Activated CD8-positive, alpha-beta memory T cell treated with anti-CD3 and anti-CD28 coated beads for 1 hour (primary cell): ENCODE data around the gene ZBED6.
"Not testable (repeated sequence)": the region's sequence is repeated elsewhere in the genome, so short reads cannot be mapped to it uniquely, and the experiment has no call there.

Experiments used
- DNase-seq, 2 donors: peaks; one replicate each; pipeline ENCODE4 v3.0.0-alpha.2; 2020; ENCODE audit warnings: low read depth in 1 of 2; ENCODE audit errors: extremely low read depth in 1 of 2

ZBED6 gene

DNA sequence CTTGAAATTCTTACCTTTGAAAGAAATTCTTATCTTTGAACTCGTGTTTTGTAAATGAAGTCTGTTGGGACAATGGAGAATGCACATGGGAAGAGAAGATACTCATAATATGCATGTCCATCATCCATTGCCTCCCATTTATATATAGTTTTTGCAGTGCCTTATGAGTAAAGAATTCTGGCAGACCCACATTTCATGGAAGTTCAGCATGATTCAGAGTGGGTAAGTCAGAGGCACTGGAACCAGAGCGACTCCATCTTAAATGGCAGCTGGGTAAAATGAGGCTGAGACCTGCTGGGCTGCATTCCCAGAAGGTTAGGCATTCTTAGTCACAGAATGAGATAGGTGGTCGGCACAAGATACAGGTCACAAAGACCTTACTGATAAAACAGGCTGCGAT lies 16.6 kb upstream of the ZBED6 start:
- no peak for DNase-seq

- no peak for DNase-seq
Observed at GRCh38 chr1:203781962-203782361, 13.5 kb upstream of the ZBED6 start.

DNA sequence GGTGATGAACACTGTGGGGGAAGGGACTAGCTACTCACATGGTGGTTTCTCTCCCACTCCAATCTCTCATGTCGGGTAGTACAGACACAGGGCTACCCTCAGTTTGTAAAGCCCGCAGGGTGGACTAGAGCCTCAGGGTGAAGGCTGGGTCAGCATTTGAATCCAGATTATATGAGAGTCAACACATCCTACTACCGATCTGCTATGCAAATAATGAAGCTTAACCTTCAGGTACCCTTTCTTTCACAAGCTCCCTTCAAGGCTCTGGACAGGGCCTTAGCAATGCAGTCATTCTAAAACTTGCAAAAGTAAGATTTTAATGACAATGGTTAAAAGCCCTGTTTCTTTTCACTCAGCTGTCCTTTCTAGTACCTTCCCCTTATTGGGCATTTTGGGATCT lies 5.5 kb upstream of the ZBED6 start:
- DNase-seq = no peak

DNA sequence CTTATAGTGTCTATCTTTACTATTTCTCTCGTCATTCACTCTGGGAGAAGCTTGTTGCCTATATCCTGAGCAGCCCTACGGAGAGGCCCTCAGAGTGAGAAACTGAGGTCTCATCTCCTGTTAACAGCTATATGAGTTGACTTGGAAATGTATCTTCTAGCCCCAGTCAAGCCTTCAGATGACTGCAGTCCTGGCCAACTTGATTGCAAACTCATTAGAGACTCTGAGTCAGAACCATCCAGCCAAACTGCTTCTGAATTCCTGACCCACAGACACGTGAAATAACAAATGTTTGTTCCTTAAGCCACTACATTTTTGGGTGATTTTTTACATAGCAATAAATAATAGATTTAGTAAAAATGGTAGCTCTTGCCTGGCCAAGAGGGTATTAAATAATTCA lies 3.9 kb upstream of the ZBED6 start:
- DNase-seq = no peak

- DNase-seq = no peak
Observed at GRCh38 chr1:203792486-203792885, 2.9 kb upstream of the ZBED6 start.

GRCh38 chr1:203793561-203793960 lies 1.9 kb upstream of the ZBED6 start:
- not testable (repeated sequence) for DNase-seq

DNA sequence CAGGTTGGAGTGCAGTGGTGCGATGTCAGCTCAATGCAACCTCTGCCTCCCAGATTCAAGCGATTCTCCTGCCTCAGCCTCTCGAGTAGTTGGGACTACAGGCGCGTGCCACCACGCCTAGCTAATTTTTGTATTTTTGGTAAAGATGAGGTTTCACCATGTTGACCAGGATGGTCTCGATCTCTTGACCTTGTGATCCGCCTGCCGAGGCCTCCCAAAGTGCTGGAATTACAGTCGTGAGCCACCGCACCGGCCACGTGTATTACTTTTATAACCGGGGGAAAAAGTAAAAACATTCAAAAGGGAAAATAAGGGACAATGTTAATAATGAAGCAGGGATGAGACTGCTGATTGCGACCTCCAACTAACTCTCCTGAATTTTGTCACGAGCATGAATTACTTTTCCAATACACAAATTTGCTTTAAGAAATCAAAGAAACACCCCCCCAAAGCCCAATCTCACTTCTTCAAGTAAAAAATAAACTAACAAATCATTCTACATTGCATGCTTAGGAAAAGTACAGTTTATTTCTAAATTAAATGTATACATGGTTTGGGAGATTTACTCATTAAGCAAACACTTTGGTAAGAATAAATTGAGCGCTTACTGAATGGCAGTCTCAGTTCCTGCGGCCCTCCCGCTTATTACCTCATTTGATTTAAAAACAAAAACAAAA lies 521 bp upstream of the ZBED6 start:
- no peak for DNase-seq

- DNase-seq = no peak
Observed at GRCh38 chr1:203796236-203796605, 798 bp downstream of the ZBED6 start.

DNA sequence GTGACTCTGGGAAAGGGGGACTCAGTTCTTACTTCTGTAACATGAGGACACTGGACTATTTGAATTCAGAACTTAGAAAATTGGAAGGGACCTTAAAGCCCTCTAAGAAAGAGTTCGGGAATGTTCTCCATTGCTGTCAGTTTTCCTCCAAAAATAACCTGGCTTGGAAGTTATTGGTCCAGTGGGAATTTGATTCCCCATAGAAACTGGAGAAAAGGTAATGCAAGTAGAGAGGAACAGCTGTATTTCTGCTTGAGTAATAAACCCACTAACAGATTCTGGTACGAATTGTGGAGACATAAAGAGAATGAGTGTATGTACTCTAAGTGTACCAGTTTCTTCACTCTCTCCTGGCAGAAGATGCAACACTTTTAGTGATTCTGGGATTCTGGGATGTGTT lies 1.8 kb downstream of the ZBED6 start:
- no peak for DNase-seq

DNA sequence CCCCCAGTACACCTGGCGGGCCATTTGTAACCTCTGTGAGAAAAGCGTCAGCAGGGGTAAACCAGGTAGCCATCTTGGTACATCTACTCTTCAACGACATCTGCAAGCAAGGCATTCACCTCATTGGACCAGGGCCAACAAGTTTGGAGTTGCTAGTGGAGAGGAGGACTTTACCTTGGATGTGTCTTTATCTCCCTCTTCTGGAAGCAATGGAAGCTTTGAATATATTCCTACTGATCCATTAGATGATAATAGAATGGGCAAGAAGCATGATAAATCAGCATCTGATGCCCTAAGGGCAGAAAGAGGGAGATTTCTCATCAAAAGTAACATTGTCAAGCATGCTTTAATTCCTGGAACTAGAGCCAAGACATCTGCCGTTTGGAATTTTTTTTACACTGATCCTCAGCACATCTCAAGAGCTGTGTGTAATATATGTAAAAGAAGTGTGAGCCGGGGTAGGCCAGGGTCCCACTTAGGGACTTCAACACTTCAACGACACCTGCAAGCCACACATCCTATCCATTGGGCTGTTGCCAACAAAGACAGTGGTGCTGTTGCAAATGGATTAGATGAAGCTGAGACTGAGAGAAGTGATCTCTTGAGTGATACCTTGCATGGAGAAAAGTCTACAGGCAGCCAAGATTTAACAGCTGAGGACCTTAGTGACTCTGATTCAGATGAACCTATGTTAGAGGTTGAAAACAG lies 2.7 kb downstream of the ZBED6 start:
- no peak for DNase-seq

DNA sequence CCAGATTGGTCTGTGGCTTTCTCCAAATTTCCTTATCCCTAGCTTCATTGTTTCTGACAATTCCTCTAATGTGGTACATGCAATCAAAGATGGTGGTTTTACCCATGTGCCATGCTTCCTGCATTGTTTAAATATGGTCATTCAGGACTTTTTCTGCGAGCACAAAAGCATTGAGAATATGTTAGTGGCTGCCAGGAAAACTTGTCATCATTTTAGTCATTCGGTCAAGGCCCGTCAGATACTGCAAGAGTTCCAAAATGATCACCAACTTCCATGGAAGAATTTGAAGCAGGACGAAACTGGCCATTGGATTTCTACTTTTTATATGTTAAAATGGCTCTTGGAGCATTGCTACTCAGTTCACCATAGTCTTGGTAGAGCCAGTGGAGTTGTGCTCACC lies 3.7 kb downstream of the ZBED6 start:
- DNase-seq = no peak

- DNase-seq = no peak
Observed at GRCh38 chr1:203799971-203800370, 4.5 kb downstream of the ZBED6 start.

- no peak for DNase-seq
Observed at GRCh38 chr1:203805689-203806088, 10.3 kb downstream of the ZBED6 start.

DNA sequence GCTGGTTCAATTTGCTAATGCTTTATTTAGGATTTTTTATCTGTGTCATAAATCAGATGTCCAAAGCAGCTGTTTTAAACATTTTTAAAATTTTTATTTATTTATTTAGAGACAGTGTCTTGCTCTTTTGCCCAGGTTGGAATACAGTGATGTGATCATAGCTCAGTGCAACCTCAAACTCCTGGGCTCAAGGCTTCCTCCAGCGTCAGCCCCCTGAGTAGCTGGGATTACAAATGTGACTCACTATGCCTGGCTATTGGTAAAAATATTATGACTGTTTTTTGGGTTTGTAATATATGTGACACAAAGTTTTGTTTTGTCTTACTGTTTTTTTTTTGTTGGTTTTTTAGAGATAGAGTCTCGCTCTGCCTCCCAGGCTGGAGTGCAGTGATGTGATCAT lies 11.8 kb downstream of the ZBED6 start:
- no peak for DNase-seq

DNA sequence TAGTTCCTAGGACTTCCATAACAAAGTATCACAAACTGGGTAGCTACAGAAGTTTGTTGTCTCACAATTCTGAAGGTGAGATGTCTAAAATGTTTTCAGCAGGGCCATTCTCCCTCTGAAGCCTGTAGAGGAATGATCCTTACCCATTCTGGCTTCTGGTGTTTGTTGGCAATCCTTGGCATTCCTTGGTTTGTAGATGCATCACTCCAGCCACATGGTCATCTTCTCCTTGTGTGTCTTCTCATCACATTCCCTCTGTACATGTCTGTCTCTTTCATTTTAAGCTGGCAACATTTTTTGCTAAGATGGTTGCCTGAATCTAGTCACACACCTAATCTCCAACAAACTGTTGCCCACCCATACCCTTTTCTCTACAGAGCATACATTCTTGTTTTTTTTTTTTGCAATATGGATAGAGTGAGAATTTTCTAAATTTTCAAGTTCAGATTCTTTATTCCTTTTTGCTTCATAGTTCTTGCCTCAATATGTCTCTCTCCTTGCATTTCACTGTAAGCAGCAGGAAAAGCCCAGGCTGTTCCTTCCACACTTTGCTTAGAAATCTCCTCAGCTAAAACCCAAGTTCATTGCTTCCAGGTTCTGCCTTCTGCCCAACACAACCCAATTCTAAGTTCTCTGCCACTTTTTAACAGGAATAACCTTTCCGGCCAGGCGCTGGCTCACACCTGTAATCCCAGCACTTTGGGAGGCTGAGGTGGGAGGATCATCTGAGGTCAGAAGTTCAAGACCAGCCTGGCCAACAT lies 18.3 kb downstream of the ZBED6 start:
- no peak for DNase-seq

GRCh38 chr1:203818399-203818798 lies 23.0 kb downstream of the ZBED6 start:
- DNase-seq = no peak

DNA sequence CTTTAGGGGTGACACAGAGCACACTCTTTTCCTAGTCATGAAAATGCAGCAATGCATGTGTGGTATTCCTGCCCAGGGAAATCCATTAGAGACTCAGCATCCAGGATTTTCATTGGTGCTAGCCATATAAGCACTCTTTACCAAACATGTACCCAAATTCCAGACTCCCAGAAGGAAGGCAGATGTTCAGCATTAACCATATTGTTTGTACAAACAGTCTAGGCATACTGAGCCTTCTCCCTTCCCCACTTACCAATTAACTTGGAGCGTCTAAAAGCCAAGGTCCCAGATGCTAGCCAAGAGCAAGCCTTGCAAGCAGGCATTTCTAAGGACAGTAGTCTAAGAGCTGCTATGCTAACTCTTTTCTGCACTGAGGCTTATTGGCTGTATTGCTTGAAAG lies 27.9 kb downstream of the ZBED6 start:
- DNase-seq = no peak

- no peak for DNase-seq
Observed at GRCh38 chr1:203826175-203826574, 30.8 kb downstream of the ZBED6 start.

GRCh38 chr1:203828002-203828401 lies 32.6 kb downstream of the ZBED6 start:
- DNase-seq = no peak

DNA sequence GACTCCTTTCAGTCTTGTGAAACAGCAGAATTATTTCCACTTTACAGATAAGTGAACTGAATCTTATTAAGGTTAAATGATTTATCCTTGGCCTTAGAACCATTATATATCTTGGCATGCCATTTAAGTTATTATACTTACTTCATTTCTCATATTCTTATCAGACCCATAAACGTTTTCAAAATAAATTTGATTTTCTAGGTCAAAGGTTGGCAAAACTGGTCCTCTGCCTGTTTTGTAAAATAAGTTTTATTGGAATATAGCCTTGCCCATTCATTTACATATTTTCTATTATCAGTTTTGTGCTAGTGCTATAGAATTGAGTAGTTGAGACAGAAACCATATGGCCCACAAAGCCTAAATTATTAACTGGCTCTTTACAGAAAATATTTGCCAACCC lies 33.1 kb downstream of the ZBED6 start:
- no peak for DNase-seq

DNA sequence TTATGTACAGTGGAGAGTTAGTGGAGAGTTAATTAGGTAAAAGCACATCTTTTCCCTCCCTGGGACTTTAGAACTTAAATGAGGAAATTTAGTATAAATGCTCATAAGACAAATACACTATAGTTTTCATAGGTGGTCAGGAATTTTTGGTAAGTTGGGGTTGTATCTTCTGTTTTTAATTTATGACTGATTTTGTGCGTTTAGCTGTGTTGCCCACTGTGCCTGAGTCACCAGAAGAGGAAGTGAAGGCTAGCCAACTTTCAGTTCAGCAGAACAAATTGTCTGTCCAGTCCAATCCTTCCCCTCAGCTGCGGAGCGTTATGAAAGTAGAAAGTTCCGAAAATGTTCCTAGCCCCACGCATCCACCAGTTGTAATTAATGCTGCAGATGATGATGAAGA lies 33.8 kb downstream of the ZBED6 start:
- not testable (repeated sequence) for DNase-seq

GRCh38 chr1:203835476-203835875 lies 40.1 kb downstream of the ZBED6 start:
- DNase-seq = no peak
